Non-pigmented ciliary epithelial cell (primary cell): ENCODE data around the gene SF3B4.

Source experiments
- DNase-seq: peaks from one replicate; pipeline ENCODE4 v3.0.0-alpha.2; 2010; ENCODE audit warnings: low read depth

The SF3B4 gene

DNA sequence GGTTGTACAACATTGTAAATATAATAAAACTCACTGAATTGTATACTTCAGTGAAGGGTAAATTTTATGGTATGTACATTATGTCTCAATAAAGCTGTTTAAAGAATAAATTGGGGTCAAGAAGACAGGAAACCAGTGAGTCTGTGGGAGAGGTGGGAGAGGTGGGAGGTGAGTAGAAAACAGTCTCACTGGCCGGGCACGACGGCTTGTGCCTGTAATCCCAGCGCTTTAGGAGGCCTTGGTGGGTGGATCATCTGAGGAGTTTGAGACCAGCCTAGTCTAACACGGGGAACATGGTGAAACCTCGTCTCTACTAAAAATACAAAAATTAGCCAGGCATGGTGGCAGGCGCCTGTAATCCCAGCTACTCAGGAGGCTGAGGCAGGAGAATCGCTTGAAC, 4.9 kb upstream of the SF3B4 start:
- no peak for DNase-seq

DNA sequence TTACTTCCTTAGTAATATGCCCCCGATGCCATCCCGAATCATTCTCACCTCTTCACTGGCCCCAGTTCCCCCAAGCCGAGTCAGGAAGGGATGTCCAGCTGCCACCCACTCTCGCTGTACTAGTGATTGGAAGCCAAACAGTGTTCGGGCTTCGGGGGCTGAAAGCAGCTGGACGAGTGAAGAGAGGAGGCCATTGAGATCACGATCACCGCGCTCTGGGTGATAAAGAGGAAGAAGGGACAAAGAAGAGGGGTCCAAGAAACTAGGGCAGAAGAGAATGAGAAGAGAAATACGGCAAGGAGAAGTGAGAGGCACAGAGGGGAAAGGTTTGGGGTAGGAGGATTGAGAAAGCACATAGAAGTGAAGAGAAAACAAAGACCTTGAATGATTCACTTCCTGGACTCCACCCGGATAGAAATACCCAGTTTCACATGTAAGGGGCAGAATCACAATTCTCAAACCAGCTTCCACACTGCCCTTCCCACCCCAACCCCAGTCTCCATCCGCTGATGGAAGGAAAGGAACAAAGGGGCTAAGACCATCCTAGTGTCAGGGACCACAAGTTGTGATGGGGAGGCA, 3.7 kb upstream of the SF3B4 start:
- DNase-seq, result no peak

DNA sequence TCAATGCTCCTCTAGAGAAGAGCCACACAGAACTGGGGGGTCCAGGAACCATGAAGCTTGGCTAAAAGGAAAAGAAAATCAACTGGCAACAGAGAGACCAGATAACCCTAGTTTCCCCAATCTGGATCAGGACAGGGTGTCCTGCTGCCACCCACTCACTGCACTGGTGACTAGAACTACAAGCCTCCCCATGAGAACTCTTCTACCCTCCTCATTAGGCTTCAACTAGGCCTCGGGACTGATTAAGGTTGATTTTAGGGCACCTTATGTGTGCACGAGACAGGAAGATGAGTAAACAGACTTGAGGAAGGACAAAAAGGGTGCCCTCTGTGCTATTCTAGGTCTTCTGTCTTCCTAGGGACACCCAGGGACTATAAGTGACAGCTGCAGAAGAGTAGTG, 2.3 kb upstream of the SF3B4 start:
- DNase-seq, result no peak

DNA sequence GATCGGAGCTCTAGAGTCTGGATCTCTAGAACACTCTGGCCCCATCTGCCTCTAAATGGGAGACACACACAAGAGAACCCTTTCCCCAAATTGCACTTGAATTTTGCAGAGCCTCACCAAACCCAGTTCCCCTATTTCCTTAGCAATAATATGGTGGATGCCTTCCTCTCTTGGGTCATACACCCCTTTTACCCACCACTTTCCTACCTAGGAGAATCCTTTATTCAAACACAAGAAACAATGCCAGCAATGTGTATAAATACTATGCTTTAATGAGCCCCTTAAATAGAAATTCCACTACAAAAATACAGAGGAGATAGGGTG, 760 bp upstream of the SF3B4 start:
- DNase-seq, result no peak

DNA sequence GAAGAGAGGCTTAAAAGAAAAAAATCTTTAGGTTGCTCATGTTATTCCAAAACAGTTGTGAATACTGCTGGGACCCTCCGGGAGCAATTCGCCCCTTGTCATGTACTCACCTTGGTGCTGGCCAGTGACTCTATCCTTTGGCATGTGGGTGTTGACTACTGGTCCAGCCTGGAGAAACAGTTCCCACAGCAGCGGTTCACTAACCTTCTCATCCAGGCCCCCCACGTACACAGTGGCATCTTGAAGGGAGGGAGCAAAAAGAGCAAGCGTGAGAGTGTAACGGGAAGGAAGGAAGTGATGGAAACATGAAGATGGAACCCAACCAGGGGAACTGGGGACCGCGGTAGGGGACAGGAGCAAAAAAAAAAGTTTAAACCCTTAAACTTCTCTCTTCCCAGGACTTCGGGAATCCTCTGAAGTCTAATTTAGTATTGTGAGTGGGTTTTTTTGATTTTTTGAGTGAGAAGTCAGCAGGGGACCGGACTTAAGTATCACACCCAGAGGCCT, 494 bp downstream of the SF3B4 start:
- no peak for DNase-seq

DNA sequence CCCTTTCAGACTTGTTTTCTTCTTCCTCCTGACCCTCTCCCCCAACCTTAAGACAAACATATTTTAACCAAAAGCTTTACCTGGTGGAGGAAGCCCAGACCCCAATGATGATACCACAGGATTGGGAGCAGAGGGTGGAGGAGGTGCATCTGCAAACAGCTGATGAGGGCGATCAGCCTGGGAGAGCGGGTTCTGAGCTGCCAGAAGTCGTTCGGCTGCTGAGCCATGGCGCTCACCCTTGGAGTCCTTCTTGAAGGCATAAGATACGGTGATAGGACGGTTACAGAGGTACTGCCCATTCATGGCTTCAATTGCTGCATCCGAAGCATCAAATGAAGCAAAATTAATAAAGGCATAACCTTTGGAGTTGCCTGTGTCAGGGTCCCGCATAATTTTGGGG, 1.3 kb downstream of the SF3B4 start:
- no peak for DNase-seq

DNA sequence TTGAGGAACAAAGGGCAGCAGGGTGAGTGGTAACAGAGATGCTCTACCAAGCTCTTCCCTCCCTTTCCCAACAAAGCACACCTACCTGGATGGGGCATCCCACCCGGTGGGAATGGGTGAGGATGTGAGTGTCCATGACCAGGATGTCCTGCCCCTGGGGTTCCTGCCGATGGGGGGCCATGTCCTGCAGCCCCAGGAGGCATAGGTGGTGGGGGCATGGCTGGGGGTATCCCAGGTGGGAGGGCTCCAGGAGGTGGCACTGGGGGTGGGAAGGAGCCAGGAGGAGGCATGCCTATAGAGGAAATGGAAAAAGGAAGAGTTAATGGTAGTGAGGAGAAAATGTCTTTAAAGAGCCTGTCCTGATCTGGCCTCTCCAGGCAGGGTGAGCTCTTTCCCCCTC, 1.9 kb downstream of the SF3B4 start:
- no peak for DNase-seq

DNA sequence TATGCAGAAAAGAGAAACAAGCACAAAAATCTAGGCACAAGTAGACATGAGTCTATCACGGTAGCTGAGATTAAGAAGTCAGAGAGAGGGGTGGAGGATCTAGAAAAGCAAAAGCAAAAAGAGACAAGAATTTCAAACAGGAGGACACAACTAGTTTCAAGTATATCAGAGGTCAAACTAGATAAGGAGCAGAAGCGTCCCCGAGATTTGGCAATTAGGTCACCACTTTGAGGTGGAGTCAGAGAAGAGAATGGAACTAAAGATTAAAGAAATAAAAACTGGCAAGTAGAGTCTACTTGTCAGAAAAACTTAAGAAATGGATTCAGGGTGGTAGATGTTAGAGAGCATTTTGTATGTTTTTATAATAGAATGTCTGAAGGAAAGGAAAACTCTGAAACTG, 2.3 kb downstream of the SF3B4 start:
- DNase-seq, result no peak

DNA sequence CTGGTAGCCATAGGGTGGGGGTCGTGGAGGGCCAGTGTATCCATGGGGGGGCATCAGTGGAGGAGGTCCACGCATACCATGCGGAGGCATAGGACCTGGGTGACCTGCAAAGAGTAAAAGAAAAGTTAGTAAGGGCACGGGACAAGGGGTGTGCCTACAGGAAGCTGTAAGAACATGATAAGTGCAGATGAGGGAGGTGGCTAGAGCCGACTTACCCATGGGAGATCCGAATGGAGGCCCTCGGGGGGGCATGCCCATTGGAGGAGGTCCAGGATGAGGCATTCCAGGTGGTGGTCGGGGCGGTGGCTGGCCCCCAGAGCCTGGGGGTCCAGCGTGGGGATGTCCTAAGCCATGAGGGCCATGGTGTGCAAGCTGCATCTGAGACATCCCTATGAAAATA, 4.0 kb downstream of the SF3B4 start:
- no peak for DNase-seq

DNA sequence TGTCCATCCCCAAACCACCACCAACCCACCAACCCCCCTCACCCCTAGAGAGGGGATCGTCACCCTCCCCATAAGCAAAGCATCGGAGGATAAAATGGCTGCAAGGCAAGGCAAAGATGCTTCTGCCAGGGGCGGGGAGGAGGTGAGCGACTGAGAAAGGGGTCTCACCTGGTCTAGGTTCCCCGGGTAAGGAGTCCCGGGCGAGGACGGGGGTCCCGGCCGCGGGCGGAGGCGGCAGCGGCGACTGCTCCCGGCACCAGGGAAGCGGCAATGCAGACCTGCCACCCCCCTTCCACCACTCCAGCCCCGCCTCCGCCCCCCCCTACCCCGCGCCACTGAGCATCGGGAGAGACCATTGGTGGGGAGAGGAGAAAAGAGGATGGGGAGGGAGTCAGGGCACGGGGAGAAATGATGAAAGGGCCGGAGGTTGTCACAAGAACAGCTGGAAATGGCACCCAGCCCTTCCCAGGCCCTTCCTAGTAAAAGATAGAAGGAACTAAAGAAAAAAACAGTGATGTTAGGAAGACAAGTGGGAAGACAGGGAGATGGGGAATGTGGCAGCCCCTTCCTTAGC, 9.9 kb downstream of the SF3B4 start, which contains the start of gene SV2A:
Gene SV2A (minus strand): TSS at position 274 of the 574 bp plus-strand sequence. CDS start 4,004 bp downstream, outside the sequence.
- no peak for DNase-seq

DNA sequence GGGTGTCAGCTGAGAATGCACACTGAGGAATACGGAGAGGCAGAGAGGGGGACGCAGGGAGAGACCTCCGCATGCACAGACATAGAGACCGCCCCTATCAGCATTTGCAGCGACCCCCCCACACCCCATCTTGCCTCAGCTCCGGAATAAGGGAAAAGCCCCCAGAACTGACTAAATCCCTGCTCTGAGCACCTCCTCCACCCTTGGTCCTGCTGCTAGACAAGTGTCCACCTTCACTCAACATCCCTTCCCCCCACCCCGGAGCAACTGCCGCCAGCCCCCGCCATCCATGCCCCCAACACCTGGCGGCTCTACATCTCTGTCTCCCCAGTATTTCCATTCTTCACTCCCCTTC, 10.7 kb downstream of the SF3B4 start:
- DNase-seq, result no peak

DNA sequence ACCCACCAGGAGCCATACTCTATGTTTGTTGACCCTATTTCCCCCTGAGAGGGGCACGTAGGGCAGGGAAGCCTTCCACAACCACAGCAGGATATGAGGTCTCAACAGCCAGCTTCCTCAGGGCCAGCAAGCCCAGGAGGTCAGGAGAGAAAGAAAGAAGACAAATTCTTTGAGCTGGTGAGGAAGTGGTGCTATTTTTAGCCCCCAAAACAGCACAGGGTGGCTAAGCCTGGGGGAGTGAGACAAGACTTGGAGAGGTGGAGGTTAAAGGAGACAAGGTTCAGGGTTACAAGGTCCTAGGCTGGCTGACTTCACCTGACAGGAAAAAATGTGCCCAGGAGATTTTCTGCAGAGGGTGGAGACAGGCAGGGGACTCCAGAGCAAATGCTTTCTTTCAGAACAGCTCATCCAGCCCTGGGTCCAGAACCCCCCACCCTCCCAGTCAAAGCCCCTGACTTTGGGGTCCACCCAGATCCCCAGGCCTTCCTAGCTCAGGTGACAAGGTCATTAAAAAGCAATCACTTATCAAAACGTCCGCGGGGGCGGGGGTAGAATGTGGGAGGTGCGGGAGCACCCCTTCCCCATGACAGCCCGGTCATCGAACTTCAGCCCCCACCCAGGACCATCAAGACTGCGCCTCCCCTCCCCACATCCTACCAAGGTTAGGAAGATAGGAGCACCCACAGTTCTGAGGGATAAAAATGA, 11.3 kb downstream of the SF3B4 start:
- DNase-seq, result no peak

DNA sequence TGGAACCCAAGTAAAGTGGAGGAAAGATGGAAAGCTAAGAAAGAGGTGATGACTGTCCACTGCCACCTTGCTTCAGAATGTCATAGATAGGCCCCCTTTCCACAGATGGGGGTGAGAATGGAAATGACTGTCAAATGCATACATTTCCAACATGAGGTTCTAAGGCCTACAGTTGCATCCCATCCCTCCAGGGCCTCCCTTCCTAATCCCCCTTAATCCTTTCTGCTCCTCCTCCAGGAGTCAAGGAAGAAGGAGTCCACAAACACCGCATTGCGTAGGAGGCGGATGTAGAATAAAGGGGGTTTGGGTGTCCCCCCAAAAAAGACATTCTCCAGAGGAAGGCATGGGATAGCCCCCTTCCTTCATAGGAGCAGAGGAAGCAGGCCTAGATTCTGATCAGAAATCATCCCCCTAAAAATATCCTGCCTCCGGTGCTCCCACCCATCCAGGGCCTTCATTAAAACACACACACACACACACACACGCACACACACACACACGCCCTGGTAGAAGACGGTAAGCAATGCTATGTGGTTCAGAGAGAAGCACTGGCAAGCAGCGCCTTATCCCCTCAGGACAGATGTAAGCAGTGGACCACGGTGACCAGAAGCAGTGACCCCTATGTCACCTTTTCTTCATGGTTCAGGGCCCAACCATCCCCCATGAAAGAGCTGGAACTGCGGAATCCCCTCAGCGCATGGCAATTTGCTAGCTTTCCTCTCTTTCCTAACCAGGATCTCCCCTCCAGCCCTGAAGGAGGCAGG, 12.0 kb downstream of the SF3B4 start:
- no peak for DNase-seq

DNA sequence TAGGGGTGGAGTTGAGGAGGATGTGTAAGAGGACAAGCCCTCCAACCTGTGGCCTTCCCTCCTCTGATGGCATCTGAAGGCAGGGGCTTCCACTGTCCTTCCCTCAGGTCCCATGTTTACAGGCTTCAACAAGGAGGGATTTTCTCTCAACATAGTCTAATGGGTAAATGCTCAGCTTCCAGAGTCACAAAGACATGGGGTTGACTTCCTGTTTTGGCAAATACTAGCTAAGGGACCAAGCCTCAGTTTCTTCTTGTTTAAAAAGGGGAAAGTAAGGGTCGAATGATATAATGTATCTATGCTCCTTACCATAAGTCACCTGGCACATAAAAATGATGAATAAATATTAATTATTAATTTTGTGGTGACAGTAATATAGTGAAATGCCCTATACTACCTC, 13.1 kb downstream of the SF3B4 start:
- no peak for DNase-seq

DNA sequence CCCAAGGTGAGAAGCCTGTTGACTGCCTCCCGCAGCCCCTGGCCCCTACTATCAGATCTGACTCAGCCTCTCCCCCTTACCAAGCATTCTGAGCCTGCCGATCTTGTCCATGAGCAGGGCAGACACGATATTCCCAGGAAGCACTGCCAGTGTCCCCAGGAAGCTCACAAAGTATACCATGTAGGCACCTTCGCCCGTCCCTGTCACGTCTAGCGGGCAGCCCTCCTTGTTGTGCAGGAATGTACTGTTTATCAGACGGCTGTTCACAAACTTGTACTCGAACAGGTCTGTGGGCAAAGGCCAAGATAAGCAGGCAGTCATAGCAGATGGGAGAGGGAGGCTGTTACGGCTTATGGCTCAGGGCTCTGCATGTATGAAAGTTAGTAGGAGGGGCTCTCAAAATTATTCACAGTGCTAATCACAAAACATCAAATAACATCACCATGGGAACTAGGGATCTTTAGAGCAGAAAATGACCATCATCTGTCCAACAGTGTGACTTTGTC, 21.0 kb downstream of the SF3B4 start:
- no peak for DNase-seq

DNA sequence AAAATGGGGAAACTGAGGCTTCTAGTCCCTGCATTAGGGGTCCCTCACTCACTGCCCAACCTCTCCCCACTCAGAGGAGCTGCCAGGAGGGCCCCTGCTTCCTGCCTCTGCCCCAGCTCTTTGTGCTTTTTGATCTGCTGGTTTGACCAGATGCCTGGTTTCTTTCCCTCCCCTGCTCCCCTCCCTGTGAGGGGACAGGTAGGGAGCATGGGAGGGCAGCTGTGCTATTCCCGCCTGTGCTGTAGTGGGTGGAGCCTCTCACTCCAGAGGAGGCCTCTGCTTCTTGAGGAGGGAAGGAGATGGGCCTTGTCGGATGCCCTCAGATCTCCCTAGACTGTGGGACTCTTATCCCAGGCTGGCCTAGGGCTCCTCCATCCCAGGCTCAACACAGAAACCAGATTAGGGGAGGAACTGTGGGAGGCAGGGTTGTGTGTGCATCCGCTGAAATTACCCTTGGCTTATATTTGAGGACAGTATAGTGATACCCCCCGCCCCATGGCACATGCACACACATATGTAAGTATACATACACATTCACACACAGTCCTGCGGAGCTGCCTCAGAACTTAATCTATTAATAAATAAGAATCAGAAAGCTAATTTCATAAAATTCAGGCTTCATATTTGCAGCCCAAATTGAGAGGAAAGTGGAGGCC, 23.6 kb downstream of the SF3B4 start:
- DNase-seq, result no peak

DNA sequence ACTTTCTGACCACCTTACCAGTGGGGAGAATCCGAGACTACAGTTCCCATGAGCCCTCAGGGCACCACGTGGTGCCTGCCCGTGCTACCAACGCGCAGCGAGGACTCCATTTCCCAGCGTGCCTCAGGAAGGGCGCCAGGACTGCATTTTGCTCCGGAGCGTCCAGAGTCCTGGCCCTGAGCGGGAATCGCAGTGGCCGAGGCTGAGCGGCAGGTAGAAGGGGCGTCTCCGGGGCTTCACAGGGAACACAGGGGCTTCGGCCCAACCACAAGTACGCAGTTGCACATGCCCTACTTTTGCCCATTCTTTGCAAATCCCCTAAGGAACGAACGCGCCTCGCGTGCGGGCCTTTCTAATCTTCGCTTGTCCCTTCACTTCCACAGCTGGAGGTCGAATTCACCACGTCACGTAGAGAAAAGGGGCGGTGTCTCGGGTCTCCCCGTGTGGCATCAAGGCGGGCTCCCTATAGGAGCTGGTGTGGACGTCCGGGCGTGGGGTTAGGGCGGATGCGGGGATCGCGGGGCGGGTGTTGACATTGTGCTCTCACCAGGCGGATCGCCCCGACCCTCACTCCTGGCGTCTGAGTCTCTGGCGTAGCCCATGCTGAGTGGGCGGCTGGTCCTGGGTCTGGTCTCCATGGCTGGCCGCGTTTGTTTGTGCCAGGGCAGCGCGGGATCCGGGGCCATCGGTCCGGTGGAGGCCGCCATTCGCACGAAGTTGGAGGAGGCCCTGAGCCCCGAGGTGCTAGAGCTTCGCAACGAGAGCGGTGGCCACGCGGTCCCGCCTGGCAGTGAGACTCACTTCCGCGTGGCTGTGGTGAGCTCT, 27.9 kb downstream of the SF3B4 start, which contains the start of gene BOLA1:
Gene BOLA1 (plus strand): TSS at position 109 of the 825 bp plus-strand sequence. CDS start 492 bp downstream, at position 601.
- DNase-seq, result no peak

DNA sequence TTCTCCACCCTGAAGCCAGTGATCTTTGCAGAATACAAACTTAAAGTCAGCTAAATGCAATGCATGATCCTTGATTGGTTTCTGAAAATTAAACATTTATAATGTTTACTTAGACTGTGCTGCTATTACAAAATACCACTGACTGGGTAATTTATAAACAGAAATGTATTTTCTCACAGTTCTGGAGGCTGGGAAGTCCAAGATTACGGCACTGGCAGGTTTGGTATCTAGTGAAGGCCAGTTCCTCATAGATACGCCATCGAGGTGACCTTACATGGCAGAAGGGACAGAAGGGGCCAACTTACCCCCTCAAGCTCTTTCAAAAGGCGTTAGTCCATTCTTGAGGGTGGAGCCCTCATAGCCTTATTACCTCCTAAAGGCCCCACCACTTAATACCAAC, 31.0 kb downstream of the SF3B4 start:
- no peak for DNase-seq

DNA sequence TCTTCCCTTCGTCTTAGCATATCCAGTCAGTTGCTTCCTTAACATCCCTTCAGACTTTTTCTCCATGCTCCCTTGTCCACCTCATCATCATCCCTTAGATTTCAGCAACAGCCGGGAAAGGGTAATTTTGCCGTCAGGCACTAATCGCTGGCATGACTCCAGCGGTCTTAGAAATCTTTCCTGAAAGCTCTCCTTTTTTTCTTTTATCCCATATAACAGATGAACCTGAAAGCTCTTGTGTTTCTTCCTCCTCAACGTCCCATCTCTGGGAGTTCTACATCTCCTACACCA, 38.7 kb downstream of the SF3B4 start:
- no peak for DNase-seq

DNA sequence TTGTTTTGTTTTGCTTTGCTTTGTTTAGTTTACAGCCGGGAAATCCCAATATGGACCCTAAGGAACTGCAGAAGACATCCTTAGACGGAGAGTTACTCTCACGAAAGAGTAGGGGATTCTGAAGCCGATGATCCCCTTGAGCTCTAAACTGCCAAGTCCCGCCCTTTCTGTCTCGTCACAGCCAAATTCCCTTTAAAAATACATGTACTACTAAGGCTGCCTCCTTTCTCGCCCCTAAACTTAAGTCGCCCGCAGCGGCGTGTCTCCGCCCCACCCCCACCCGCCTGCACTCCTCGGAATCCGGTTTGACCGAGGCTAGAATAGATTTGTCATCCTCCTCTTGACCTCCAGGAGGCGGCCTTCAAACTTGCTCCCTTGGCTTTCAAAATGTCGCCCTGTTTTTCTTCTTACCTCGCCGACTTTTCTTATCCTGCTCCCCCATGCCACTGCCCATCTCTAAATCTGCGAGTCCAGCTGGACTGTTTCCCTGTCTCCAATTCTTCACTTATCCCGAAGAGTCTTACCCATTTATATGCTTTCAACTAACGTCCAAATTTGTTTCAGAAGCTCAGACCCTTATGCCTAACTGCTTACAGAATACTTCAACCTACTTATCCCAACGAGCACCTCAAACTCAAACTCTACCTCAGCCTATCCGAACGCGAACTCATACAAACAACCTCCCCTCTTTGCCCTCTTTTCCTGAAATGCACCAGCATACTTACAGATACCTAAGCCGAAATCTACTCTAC, 39.2 kb downstream of the SF3B4 start:
- DNase-seq, result no peak
